Neural cell (in vitro differentiated cells): ENCODE measurements around the gene CLDN24. TPM values are rescaled to one million over a fixed set of nuclear protein-coding genes. Genes with fewer than 3 reads are reported as not detected.

Source experiments
- H2AFZ ChIP-seq: fragments of 200-600, 300-800 bp; sonication (generic), shearing (Covaris generic); 2 replicates; pipeline ENCODE4 v1.6.0; 2014; ENCODE audit warnings: low read depth, mild to moderate bottlenecking, antibody characterized with exemption, low read length, moderate library complexity
- H3F3A ChIP-seq: fragments of 200-600 bp; shearing (Covaris generic); 2 replicates; pipeline ENCODE4 v1.6.1; 2016; ENCODE audit warnings: mild to moderate bottlenecking, moderate library complexity, mixed read lengths, antibody characterized with exemption, low read length; ENCODE audit not compliant: insufficient read depth, poor library complexity, severe bottlenecking
- H3K27ac ChIP-seq: fragments of 200-600, 300-800 bp; sonication (generic), shearing (Covaris generic); 2 replicates; pipeline ENCODE4 v1.5.1; 2014; ENCODE audit warnings: mild to moderate bottlenecking, low read length, moderate library complexity
- H3K27me3 ChIP-seq: fragments of 300-800, 200-600 bp; sonication (generic), shearing (Covaris generic); 2 replicates; pipeline ENCODE4 v1.6.0; 2014; ENCODE audit warnings: mild to moderate bottlenecking, low read depth, low read length, moderate library complexity; ENCODE audit not compliant: insufficient read depth
- H3K36me3 ChIP-seq: fragments of 300-800, 200-600 bp; sonication (generic), shearing (Covaris generic); 2 replicates; pipeline ENCODE4 v1.5.1; 2014; ENCODE audit warnings: mild to moderate bottlenecking, antibody characterized with exemption, low read length, moderate library complexity; ENCODE audit not compliant: insufficient read depth
- H3K4me2 ChIP-seq: fragments of 300-800, 200-600 bp; sonication (generic), shearing (Covaris generic); 2 replicates; pipeline ENCODE4 v1.6.0; 2014; ENCODE audit warnings: mild to moderate bottlenecking, low read length
- H3K4me3 ChIP-seq: fragments of 300-800, 200-600 bp; sonication (generic), shearing (Covaris generic); 2 replicates; pipeline ENCODE4 v1.5.1; 2014; ENCODE audit warnings: mild to moderate bottlenecking, low read length, moderate library complexity
- H3K79me2 ChIP-seq: fragments of 200-600 bp; shearing (Covaris generic); replicated peaks from 2 replicates; pipeline ENCODE4 v1.6.0; 2014; ENCODE audit warnings: mild to moderate bottlenecking, low read length, moderate library complexity; ENCODE audit not compliant: insufficient read depth
- H3K9ac ChIP-seq: fragments of 300-800, 200-600 bp; sonication (generic), shearing (Covaris generic); 2 replicates; pipeline ENCODE4 v1.6.1; 2016; ENCODE audit warnings: mild to moderate bottlenecking, low read length, mixed read lengths
- H3K9me2 ChIP-seq: fragments of 200-600 bp; shearing (Covaris generic); 2 replicates; pipeline ENCODE4 v1.6.1; 2016; ENCODE audit warnings: mild to moderate bottlenecking, low read length, mixed read lengths; ENCODE audit not compliant: insufficient read depth
- H3K9me3 ChIP-seq: fragments of 200-600, 300-800 bp; sonication (generic), shearing (Covaris generic); 2 replicates; pipeline ENCODE4 v1.6.1; 2016; ENCODE audit warnings: mild to moderate bottlenecking, mixed run types, low read length, moderate library complexity, mixed read lengths
- H4K20me1 ChIP-seq: fragments of 200-600 bp; shearing (Covaris generic); 2 replicates; pipeline ENCODE4 v1.6.1; 2016; ENCODE audit warnings: mild to moderate bottlenecking, mixed run types; ENCODE audit not compliant: insufficient read depth
- CTCF ChIP-seq: fragments of 450-650 bp; IDR thresholded peaks from 2 replicates; pipeline ENCODE4 v1.5.1; 2014; ENCODE audit warnings: antibody characterized with exemption, mild to moderate bottlenecking, moderate library complexity; ENCODE audit not compliant: poor library complexity, severe bottlenecking
- EP300 ChIP-seq: fragments of 450-650 bp; conservative IDR thresholded peaks from 2 replicates; pipeline ENCODE4 v1.6.1; 2014; ENCODE audit warnings: antibody characterized with exemption, mild to moderate bottlenecking, moderate library complexity; ENCODE audit not compliant: poor library complexity, severe bottlenecking
- EZH2 ChIP-seq: fragments of 200-600, 300-800 bp; shearing (Covaris generic), sonication (generic); IDR thresholded peaks from 2 replicates; pipeline ENCODE4 v1.6.1; 2014; ENCODE audit warnings: antibody characterized with exemption, low read length, borderline replicate concordance, mild to moderate bottlenecking; ENCODE audit not compliant: insufficient read depth, poor library complexity, severe bottlenecking
- MXI1 ChIP-seq: fragments of 450-650 bp; conservative IDR thresholded peaks from 2 replicates; pipeline ENCODE4 v1.6.1; 2014; ENCODE audit warnings: antibody characterized with exemption, mild to moderate bottlenecking; ENCODE audit not compliant: poor library complexity, severe bottlenecking
- POLR2AphosphoS5 ChIP-seq: IDR thresholded peaks from 2 replicates; pipeline ENCODE4 v1.6.1; 2012
- RAD21 ChIP-seq: fragments of 450-650 bp; conservative IDR thresholded peaks from 2 replicates; pipeline ENCODE4 v1.6.1; 2014; ENCODE audit warnings: antibody characterized with exemption, mild to moderate bottlenecking, moderate library complexity
- REST ChIP-seq: IDR thresholded peaks from 2 replicates; pipeline ENCODE4 v1.6.1; 2012; ENCODE audit warnings: borderline replicate concordance
- SMC3 ChIP-seq: fragments of 450-650 bp; conservative IDR thresholded peaks from 2 replicates; pipeline ENCODE4 v1.6.1; 2014; ENCODE audit warnings: antibody characterized with exemption, mild to moderate bottlenecking, moderate library complexity; ENCODE audit not compliant: poor library complexity
- TAF1 ChIP-seq: IDR thresholded peaks from 2 replicates; pipeline ENCODE4 v1.6.1; 2012; ENCODE audit warnings: low read depth
- polyA plus RNA-seq: library from polyadenylated mRNA; depleted of rRNA; stranded (reverse); fragments of >200 nt; gene quantifications from 2 replicates; pipeline ENCODE4 v1.2.3, GENCODE V29; 2014

The CLDN24 gene
- polyA plus RNA-seq, 1 donor from 2014 or later: not detected

- H2AFZ ChIP-seq: no peak overlapping the region
- H3K9me2 ChIP-seq: no peaks in the 10 kb centered on the region
- no peaks in the 10 kb centered on the region for H3K79me2 ChIP-seq
- no peaks in the 10 kb centered on the region for H3K9me3 ChIP-seq
- H4K20me1 ChIP-seq: no peaks in the 10 kb centered on the region
- H3K27me3 ChIP-seq: no peaks in the 10 kb centered on the region
- no peak overlapping the region for H3K4me3 ChIP-seq
- no peak overlapping the region for H3K9ac ChIP-seq
- H3K36me3 ChIP-seq: no peaks in the 10 kb centered on the region
- H3F3A ChIP-seq: no peaks in the 10 kb centered on the region
- no peak overlapping the region for H3K4me2 ChIP-seq
- no peak for TF ChIP-seq MXI1
- TF ChIP-seq EZH2: no peak
- TF ChIP-seq EP300: no peak
- TF ChIP-seq SMC3: no peak
- TF ChIP-seq POLR2AphosphoS5: no peak
- TF ChIP-seq CTCF: no peak
- TF ChIP-seq REST: no peak
- TF ChIP-seq TAF1: no peak
- TF ChIP-seq RAD21: no peak
- no peak overlapping the region for H3K27ac ChIP-seq
Observed at GRCh38 chr4:183348136-183348535, 25.9 kb upstream of the CLDN24 start.

GRCh38 chr4:183347566-183347965 lies 25.3 kb upstream of the CLDN24 start:
- Histone ChIP-seq H3K9me2 (no peaks in the 10 kb centered on the region), H3K79me2 (no peaks in the 10 kb centered on the region), H3K9ac (no peak overlapping the region), H4K20me1 (no peaks in the 10 kb centered on the region), H3K4me2 (no peak overlapping the region), H3K4me3 (no peak overlapping the region), H3K36me3 (no peaks in the 10 kb centered on the region), H3K27ac (no peak overlapping the region), H3K27me3 (no peaks in the 10 kb centered on the region), H2AFZ (no peak overlapping the region), H3F3A (no peaks in the 10 kb centered on the region), H3K9me3 (no peaks in the 10 kb centered on the region)
- TF ChIP-seq EP300 (no peak), SMC3 (no peak), MXI1 (no peak), TAF1 (no peak), RAD21 (no peak), CTCF (no peak), EZH2 (no peak)
